Activated T-helper 1 cell treated with anti-CD3 and anti-CD28 coated beads, Interleukin-2, amount 50 U/mL, for 16 hours (primary cell): Measurements from ENCODE around the gene GALE.
A peak's percentile ranks its signal among the peaks of the same experiment; 100 is the strongest.
"Not testable (repeated sequence)": the region's sequence is repeated elsewhere in the genome, so short reads cannot be mapped to it uniquely, and the experiment has no call there.

ENCODE experiments used
- DNase-seq, 2 donors: peaks; one replicate each; pipeline ENCODE4 v3.0.0-alpha.2; 2020; ENCODE audit warnings: low read depth in 1 of 2, low spot score in 1 of 2

Gene GALE

GRCh38 chr1:23793018-23793781 is 7.4 kb downstream of the GALE start:
- no peak for DNase-seq

- no peak for DNase-seq
Measured at GRCh38 chr1:23792151-23792945, 8.2 kb downstream of the GALE start.

DNA sequence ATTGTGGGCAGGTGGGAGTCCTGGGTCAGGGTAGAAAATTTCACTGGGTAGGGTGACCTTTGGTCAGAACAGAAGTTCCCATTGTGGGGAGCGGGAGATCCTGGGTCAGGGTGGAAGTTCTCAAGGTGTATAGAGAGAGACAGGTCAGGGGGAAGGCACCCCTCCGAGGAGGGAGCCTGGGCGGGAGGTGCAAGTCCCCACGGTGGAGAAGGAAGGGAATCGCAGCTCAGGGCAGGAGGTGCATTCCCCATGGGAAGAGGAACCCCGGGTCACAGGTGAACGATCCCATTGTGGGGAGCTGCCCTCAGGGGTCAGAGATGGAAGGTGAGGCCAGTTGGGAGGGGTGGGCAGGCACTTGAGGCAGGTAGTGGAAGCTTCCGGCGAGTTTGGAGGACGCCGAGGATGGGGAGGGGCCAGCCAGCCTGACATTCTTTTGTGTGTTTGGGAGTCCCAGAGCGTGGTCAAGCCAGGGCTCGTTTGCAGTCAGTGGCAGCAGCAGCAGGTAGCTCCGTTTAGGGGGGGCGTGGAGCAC is 9.0 kb downstream of the GALE start:
- no peak for DNase-seq

- peak; percentile 75 for DNase-seq
Measured at GRCh38 chr1:23790696-23791515, 9.6 kb downstream of the GALE start, which contains the start of gene LYPLA2. Gene LYPLA2, plus strand, starts transcription at chr1:23791145. Its CDS starts 1,538 bp downstream, at chr1:23792683.

DNA sequence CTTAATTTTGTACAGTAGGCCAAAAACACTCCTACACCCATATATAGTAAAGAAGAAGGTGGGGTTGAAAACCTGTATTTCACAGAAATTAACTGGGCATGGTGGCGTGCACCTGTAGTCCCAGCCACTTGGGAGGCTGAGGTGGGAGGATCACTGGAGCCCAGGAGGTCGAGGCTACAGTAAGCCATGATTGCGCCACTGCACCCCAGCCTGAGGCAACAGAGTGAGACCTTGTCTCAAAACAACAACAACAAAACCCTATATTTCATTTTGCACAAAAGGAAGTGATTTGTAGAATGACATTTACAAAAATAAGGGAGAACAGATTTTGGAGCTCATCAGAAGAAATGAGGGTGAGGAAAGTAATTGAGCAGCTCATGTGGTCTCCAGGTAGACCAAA is 11.9 kb downstream of the GALE start:
- no peak for DNase-seq

GRCh38 chr1:23787701-23788100 is 12.9 kb downstream of the GALE start:
- DNase-seq: no peak

- no peak for DNase-seq
Measured at GRCh38 chr1:23784846-23785245, 15.7 kb downstream of the GALE start.

- DNase-seq: not testable (repeated sequence)
Measured at GRCh38 chr1:23783141-23783540, 17.4 kb downstream of the GALE start.

DNA sequence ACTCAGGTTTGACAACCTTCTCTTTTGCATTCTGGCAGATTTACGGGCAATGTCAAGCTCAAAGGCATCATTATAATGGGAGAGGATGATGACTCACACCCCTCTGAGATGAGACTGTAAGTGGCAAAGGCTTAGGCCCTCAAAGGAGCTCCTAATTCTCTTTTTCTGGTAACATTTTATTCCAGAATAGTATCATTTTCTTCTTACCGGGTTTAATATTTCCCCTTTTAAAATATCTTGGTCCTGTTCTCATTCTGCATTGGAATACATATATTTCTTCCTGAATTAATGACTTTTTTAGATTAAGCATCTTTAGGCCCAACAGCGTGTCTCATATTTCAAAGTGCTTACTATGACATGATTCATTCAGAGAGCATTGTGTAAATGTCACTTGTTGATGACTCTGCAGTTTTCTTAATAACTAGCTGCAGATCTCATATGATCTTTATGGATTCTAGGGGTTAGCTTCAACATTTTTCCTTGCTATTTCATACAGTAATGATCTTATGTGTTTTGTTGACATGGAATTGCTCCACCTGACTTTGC is 20.7 kb downstream of the GALE start:
- no peak for DNase-seq

DNA sequence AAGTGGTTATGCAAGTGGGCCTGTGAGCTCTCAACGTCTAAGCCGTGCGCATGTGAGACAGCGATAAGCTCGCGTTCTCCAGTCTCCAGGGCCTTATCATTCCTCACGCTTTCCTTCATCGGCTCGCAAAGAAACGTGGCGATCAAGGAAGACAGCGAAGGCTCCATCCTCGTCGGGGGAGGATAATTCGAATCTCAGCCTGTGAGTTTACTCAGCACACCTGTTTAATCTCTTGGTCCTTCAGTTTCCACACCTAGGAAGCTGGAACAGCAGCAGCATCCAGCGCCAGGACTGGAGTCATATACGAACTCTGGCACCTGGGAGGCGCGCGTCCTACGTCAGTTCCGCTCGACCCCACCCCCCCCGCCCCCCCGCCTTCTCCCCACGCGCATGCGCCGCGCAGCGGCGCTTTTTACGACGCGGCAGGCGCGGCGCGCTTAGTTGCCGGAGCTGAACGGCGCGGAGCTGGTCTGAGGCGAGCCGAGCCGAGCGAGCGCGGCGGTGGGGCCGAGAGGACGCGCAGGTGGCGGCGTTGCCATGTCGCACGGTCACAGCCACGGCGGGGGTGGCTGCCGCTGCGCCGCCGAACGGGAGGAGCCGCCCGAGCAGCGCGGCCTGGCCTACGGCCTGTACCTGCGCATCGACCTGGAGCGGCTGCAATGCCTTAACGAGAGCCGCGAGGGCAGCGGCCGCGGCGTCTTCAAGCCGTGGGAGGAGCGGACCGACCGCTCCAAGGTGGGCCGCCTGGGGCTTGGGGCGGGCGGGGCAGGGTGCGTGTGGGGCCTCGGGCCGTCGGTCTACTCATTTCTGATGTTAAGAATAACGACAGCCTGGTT is 22.4 kb downstream of the GALE start, which contains the start of gene PITHD1:
PITHD1 (plus strand) TSS at position 440 of the 836 bp plus-strand sequence; CDS start at position 538, 98 bp downstream.
- peak; percentile 46 to 74 for DNase-seq

DNA sequence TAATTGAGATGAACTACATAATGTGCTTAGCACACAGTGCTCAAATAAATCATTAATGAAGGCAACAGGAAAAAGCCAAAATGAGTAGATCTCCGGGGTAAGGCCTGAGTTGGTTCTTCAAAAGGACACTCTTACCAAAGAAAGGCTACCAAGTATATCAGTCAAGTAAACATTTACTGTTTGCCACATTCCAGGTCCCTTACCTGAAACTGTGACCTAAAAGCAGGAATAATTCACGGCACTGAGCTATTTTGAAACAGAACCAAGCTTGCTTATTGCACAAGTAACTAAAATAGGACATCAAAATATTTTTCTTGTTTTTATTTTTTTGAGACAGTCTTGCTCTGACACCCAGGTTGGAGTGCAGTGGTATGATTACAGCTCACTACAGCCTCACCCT is 24.3 kb downstream of the GALE start:
- DNase-seq: no peak

GRCh38 chr1:23774174-23774880 is 26.2 kb downstream of the GALE start:
- DNase-seq: no peak

- no peak for DNase-seq
Measured at GRCh38 chr1:23772854-23773242, 27.7 kb downstream of the GALE start.

DNA sequence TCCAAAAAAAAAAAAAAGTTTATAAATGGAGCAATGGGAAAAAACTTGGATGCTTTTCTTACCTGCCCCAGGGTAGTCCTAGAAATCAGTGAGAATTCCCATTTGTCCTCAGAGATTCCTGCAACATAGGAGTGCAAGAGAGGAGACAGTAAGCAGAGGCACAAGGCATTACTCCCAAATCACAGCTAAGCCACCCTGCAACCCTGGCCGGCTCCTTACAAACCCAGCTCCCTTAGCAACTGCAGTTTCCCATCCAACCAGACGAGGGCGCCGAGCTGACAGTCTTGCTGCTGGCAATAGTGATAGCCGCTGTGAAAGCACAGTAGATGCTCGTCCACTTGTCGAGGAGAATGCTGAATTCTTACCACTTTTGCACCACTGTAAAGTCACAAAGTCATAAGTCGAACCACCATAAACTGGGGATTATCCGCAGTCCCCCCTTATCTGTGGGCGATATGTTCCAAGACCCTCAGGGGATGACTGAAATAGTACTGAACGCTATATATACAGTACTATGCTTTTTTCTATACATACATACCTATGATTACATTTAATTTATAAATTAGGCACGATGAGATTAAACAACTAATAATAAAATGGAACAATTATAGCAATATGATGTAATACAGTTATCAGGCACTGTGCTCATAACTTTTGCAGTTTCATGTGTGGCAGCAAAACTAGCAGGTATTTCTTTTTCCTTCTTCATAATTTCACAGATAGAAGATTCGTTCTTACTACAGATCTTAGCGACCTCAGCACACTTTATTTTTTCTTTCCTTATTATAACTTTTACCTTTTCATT is 28.3 kb downstream of the GALE start:
- peak; percentile 68 to 80 for DNase-seq

DNA sequence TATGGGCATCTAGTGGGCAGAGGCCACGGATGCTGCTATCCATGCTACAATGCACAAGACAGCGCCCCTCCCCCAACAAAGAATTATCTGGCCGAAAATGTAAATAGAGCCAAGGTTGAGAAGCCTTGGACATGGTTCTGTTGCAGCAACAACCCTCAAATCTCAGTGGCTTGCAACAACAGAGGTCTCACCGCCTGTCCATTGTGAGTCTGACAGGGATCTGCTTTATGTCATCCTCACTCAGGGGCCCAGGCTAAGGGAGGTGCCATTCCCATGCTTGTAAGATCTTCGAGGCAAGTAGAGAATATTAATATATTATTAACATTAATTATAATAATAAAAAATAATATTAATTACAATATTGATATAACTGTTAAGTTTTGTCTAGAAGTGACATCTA is 31.8 kb downstream of the GALE start:
- no peak for DNase-seq

DNA sequence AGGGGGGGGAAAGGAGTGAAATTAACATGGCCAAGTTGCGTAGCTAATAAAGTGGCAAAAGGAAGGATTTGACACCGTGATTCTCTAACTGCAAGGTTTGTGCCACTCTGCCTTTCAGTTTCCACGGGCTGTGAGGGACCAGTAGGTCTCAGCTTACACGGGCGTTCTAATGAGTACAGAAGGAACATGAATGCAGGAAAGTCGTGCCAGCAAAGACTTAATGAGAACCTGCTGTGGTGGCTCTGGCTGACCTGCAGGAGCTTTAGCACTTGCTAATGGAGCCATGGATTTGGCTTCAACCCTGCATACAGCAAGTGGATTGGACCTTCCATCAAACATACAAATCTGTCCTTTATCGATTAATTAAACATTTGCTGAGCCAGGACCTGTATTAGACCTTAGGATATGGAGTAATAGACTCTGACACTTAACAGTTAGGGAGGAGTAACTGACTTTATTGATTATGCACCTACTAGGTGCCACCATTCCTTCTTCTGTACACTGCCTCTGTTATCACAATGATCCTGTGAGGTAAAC is 37.4 kb downstream of the GALE start:
- no peak for DNase-seq

DNA sequence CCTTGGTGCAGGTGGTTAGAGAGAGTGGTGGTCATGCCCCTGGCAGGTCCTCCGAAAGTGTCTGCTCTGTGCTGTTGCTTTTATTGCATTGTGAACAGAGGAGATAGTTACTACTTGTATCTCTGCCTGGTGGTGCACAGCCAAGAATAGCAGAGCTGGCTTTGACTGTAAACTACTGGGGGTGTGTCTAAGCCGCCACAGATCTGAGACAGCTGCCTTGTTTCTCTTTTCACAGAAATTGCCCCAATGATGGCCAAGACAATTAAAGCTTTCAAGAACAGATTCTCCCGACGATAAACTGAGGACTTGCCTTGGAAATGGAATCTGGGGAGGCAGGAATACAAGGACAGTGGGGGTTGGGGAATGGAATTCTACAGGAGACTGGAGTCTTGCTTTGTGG is 41.3 kb downstream of the GALE start:
- DNase-seq: no peak

DNA sequence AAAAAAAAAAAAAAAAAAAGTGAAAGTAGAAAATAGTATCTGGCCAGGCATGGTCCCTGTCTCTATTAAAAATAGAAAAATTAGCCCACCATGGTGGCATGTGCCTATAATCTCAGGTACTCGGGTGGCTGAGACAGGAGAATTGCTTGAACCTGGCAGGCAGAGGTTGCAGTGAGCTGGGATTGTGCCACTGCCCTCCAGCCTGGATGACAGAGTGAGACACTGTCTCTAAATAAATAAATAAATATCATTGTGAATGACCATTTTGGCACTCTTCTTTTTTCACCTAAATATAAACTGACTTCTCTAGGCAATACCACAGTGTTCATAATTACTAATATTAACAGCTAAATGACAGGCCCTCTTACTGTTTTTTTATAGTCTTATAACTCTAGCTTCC is 42.7 kb downstream of the GALE start:
- DNase-seq: no peak
